IMR-90 (cell line): ENCODE measurements around the gene EDNRB. TPM values are rescaled to one million over a fixed set of nuclear protein-coding genes. Genes with fewer than 3 reads are reported as not detected.

Experiments
- ATAC-seq: fragments of 200-7000 bp; cut with Tn5 transposase; 2 replicates; pipeline ENCODE4 v1.9.1; 2020; ENCODE audit warnings: low read depth, mild to moderate bottlenecking, moderate library complexity
- BruUV-seq: library from RNA; stranded (reverse); fragments of 400-500 nt; replicated peaks from 2 replicates; lab custom pipeline; 2021; lab: Mats Ljungman, UMichigan
- CTCF ChIA-PET: fragments of 300-600 bp; formaldehyde crosslinking; extraction: SDS; loops from one replicate; lab custom pipeline; 2021; ENCODE audit warnings: antibody characterized with exemption; lab: Yijun Ruan, JAX
- POLR2A ChIA-PET: fragments of 300-600 bp; sonication (Branson Sonifier 250); formaldehyde crosslinking; loops from one replicate; lab custom pipeline; 2022; ENCODE audit warnings: antibody characterized with exemption; ENCODE audit not compliant: unreplicated experiment; lab: Charles Lee
- DNase-seq: peaks from one replicate; pipeline ENCODE4 v3.0.0; 2013
- H2AFZ ChIP-seq: replicated peaks from 2 replicates; pipeline ENCODE3; 2013; ENCODE audit warnings: low read length, mild to moderate bottlenecking; ENCODE audit not compliant: poor library complexity
- H2AK5ac ChIP-seq: 2 replicates; pipeline ENCODE4 v1.6.1; 2013; ENCODE audit warnings: low read depth, low read length, inconsistent platforms
- H2AK9ac ChIP-seq: replicated peaks from 2 replicates; pipeline ENCODE3; 2013; ENCODE audit warnings: mild to moderate bottlenecking, low read depth, low read length, moderate library complexity; ENCODE audit not compliant: poor library complexity
- H2BK120ac ChIP-seq: 2 replicates; pipeline ENCODE4 v1.6.1; 2013; ENCODE audit warnings: low read depth, low read length, inconsistent platforms
- H2BK15ac ChIP-seq: 3 replicates; pipeline ENCODE4 v1.6.1; 2013; ENCODE audit warnings: low read depth, low read length, inconsistent platforms
- H2BK20ac ChIP-seq: 2 replicates; pipeline ENCODE4 v1.6.1; 2013; ENCODE audit warnings: low read depth, mild to moderate bottlenecking, inconsistent platforms, low read length, moderate library complexity
- H2BK5ac ChIP-seq: 2 replicates; pipeline ENCODE4 v1.6.1; 2013; ENCODE audit warnings: mild to moderate bottlenecking, low read depth, low read length, inconsistent platforms; ENCODE audit not compliant: poor library complexity, severe bottlenecking
- H3K14ac ChIP-seq: replicated peaks from 2 replicates; pipeline ENCODE4 v1.6.1; 2013; ENCODE audit warnings: low read depth, low read length, inconsistent platforms
- H3K18ac ChIP-seq: 2 replicates; pipeline ENCODE4 v1.6.1; 2013; ENCODE audit warnings: low read depth, low read length, control low read depth
- H3K23ac ChIP-seq: 2 replicates; pipeline ENCODE4 v1.6.1; 2013; ENCODE audit warnings: low read depth, low read length, inconsistent platforms
- H3K27ac ChIP-seq: 2 replicates; pipeline ENCODE4 v1.5.1; 2013; ENCODE audit warnings: mild to moderate bottlenecking, control low read depth, low read length; ENCODE audit not compliant: insufficient read depth
- H3K27me3 ChIP-seq: 2 replicates; pipeline ENCODE4 v1.6.1; 2013; ENCODE audit warnings: low read length; ENCODE audit not compliant: control insufficient read depth, insufficient read depth
- H3K36me3 ChIP-seq: 2 replicates; pipeline ENCODE4 v1.6.1; 2013; ENCODE audit warnings: low read length, mixed read lengths; ENCODE audit not compliant: control insufficient read depth, insufficient read depth
- H3K4ac ChIP-seq: 2 replicates; pipeline ENCODE4 v1.6.1; 2013; ENCODE audit warnings: low read depth, low read length, inconsistent platforms
- H3K4me1 ChIP-seq: 2 replicates; pipeline ENCODE4 v1.6.1; 2013; ENCODE audit warnings: low read length, mixed read lengths; ENCODE audit not compliant: control insufficient read depth, insufficient read depth
- H3K4me2 ChIP-seq: 2 replicates; pipeline ENCODE4 v1.6.1; 2013; ENCODE audit warnings: low read depth, mild to moderate bottlenecking, control low read depth, low read length, moderate library complexity
- H3K4me3 ChIP-seq: 2 replicates; pipeline ENCODE4 v1.5.1; 2013; ENCODE audit warnings: low read depth, mild to moderate bottlenecking, control low read depth, low read length, moderate library complexity; ENCODE audit not compliant: insufficient read depth
- H3K56ac ChIP-seq: 2 replicates; pipeline ENCODE4 v1.6.1; 2013; ENCODE audit warnings: low read length, inconsistent platforms; ENCODE audit not compliant: insufficient read depth; ENCODE audit errors: extremely low read depth
- H3K79me1 ChIP-seq, 2 experiments: 2 replicates each; pipeline ENCODE4 v1.6.1; 2013; ENCODE audit warnings: low read length in 2 of 2, inconsistent platforms in 1 of 2, low read depth in 1 of 2
- H3K9ac ChIP-seq: 2 replicates; pipeline ENCODE4 v1.6.1; 2013; ENCODE audit warnings: low read depth, low read length, control low read depth
- H3K9me1 ChIP-seq: 2 replicates; pipeline ENCODE4 v1.6.1; 2013; ENCODE audit warnings: low read length, inconsistent platforms; ENCODE audit not compliant: insufficient read depth
- H3K9me3 ChIP-seq: 2 replicates; pipeline ENCODE4 v1.6.1; 2013; ENCODE audit warnings: low read length; ENCODE audit not compliant: control insufficient read depth, insufficient read depth
- H4K20me1 ChIP-seq: 2 replicates; pipeline ENCODE4 v1.6.1; 2013; ENCODE audit warnings: low read length, inconsistent platforms; ENCODE audit not compliant: insufficient read depth
- H4K5ac ChIP-seq: 2 replicates; pipeline ENCODE4 v1.6.1; 2013; ENCODE audit warnings: mild to moderate bottlenecking, low read depth, low read length, control low read depth
- H4K8ac ChIP-seq, 2 experiments: 2 replicates each; pipeline ENCODE4 v1.6.1; 2013; ENCODE audit warnings: low read depth in 2 of 2, low read length in 2 of 2, control low read depth in 1 of 2, inconsistent platforms in 1 of 2
- H4K91ac ChIP-seq: 2 replicates; pipeline ENCODE4 v1.6.1; 2013; ENCODE audit warnings: low read depth, low read length, inconsistent platforms; ENCODE audit not compliant: insufficient read depth
- BHLHE40 ChIP-seq: fragments of 150-350 bp; IDR thresholded peaks from 2 replicates; pipeline ENCODE4 v1.6.1; 2016; ENCODE audit warnings: mild to moderate bottlenecking, low read depth, low read length
- ELK1 ChIP-seq: fragments of 150-350 bp; IDR thresholded peaks from 2 replicates; pipeline ENCODE4 v1.6.1; 2016; ENCODE audit warnings: low read depth, mild to moderate bottlenecking, low read length, moderate library complexity, borderline replicate concordance
- FOS ChIP-seq: fragments of 150-350 bp; IDR thresholded peaks from 2 replicates; pipeline ENCODE4 v1.6.1; 2016; ENCODE audit warnings: low read depth, low read length
- MAZ ChIP-seq: IDR thresholded peaks from 2 replicates; pipeline ENCODE4 v1.6.1; 2012; ENCODE audit warnings: low read depth, mild to moderate bottlenecking, low read length, improper control_type of control experiment, moderate library complexity, borderline replicate concordance
- RCOR1 ChIP-seq: IDR thresholded peaks from 2 replicates; pipeline ENCODE4 v1.6.1; 2012; ENCODE audit warnings: mild to moderate bottlenecking, low read length, improper control_type of control experiment; ENCODE audit not compliant: insufficient replicate concordance
- RFX5 ChIP-seq: IDR thresholded peaks from 2 replicates; pipeline ENCODE4 v1.8.0; 2012; ENCODE audit warnings: low read depth, mild to moderate bottlenecking, low read length, moderate library complexity
- WGBS, 2 experiments: methylation state at CpG; one replicate each; pipeline versions ENCODE4 v1.1.5 to v1.1.7; 2013; ENCODE audit warnings: missing lambda C conversion rate in 2 of 2; ENCODE audit not compliant: insufficient read length in 1 of 2; ENCODE audit errors: extremely low coverage in 2 of 2; 5-methylcytosine and 5-hydroxymethylcytosine counted together
- dilution Hi-C: fragments of 300-500 bp; cut with HindIII; formaldehyde crosslinking; loops from one replicate; pipeline ENCODE4 v1.14.3; 2018; ENCODE audit warnings: low sequenced_read_pairs; ENCODE audit not compliant: unreplicated experiment
- in situ Hi-C: fragments of 300-500 bp; cut with MboI; formaldehyde crosslinking; loops from 3 replicates; pipeline ENCODE4 v1.14.3; 2019; ENCODE audit warnings: low sequenced_read_pairs, inconsistent platforms, mixed read lengths
- intact Hi-C: fragments of 100-400 bp; cut with micrococcal nuclease; formaldehyde crosslinking; loops from 2 replicates; pipeline ENCODE4 v1.10.0; 2022
- polyA plus RNA-seq, 3 experiments: library from polyadenylated mRNA; depleted of rRNA; stranded (reverse); fragments of >200 nt; gene quantifications; 2 replicates each; pipeline ENCODE4 v1.2.3, GENCODE V29; 2012; ENCODE audit warnings: low replicate concordance in 1 of 3
- total RNA-seq: library from RNA; depleted of rRNA; stranded (reverse); fragments of >200 nt; gene quantifications from 2 replicates; pipeline ENCODE4 v1.2.3, GENCODE V29; 2012
- TF ChIP-seq, protein P1 (sequence below): conservative IDR thresholded peaks from 2 replicates; pipeline ENCODE4 v1.5.1; 2012; ENCODE audit warnings: mild to moderate bottlenecking, low read depth, low read length, improper control_type of control experiment

The EDNRB gene
- total and polyA plus RNA-seq, 2 of the 4 experiments (the other 2 are of a cell fraction), result under 0.01 to 0.09 TPM

DNA sequence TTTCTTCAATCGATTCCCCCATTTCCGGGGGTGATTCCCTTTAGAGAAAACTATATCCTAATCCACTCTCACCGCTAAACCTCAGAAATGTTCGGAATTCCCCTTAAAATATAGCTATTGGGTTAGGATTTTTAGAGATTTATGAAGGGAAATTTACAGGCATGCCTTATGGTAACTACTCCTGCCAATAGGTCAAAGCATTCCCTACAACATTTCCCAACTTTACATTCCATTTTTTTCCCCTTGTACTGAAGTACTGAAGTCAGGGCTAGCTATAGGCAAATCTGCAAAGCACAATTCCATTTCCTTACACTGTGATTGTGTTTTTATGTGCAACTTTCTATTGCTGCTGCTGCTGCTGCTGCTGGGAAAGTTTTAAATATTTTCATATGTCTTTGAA lies 2.1 kb downstream of the EDNRB start:
- H3K4me3 ChIP-seq, result peak overlapping the region; percentile 35
- no peak overlapping the region for H4K5ac ChIP-seq
- no peak overlapping the region for H3K4ac ChIP-seq
- TF ChIP-seq, protein P1, sequence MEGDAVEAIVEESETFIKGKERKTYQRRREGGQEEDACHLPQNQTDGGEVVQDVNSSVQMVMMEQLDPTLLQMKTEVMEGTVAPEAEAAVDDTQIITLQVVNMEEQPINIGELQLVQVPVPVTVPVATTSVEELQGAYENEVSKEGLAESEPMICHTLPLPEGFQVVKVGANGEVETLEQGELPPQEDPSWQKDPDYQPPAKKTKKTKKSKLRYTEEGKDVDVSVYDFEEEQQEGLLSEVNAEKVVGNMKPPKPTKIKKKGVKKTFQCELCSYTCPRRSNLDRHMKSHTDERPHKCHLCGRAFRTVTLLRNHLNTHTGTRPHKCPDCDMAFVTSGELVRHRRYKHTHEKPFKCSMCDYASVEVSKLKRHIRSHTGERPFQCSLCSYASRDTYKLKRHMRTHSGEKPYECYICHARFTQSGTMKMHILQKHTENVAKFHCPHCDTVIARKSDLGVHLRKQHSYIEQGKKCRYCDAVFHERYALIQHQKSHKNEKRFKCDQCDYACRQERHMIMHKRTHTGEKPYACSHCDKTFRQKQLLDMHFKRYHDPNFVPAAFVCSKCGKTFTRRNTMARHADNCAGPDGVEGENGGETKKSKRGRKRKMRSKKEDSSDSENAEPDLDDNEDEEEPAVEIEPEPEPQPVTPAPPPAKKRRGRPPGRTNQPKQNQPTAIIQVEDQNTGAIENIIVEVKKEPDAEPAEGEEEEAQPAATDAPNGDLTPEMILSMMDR, result no peak
- TF ChIP-seq MAZ (no peak), BHLHE40 (no peak), ELK1 (no peak), RFX5 (no peak), FOS (no peak), RCOR1 (no peak)
- H2BK20ac ChIP-seq, result no peak overlapping the region
- H3K9me3 ChIP-seq, result no peaks in the 10 kb centered on the region
- POLR2A ChIA-PET, result interaction anchor here (0.5 kb wide), 1 partner anchor 64 kb away, joined by 16 read pairs; no protein-coding TSS in a partner anchor
- no peak overlapping the region for H2BK120ac ChIP-seq
- H3K27ac ChIP-seq, result no peak overlapping the region
- H4K20me1 ChIP-seq, result no peaks in the 10 kb centered on the region
- dilution Hi-C loops (no loop called here), intact Hi-C loops (loop anchor here (5.0 kb wide), 2 partner anchors 54 to 129 kb away; no protein-coding TSS in a partner anchor), in situ Hi-C loops (no loop called here)
- no peak overlapping the region for H4K8ac ChIP-seq
- H2AFZ ChIP-seq, result no peak overlapping the region
- no peak overlapping the region for H2AK9ac ChIP-seq
- no TSS peak for BruUV-seq
- ATAC-seq, result no peak
- no peak overlapping the region for H3K14ac ChIP-seq
- no peaks in the 10 kb centered on the region for H3K27me3 ChIP-seq
- H3K4me2 ChIP-seq, result peak overlapping the region; percentile 61
- H2AK5ac ChIP-seq, result no peak overlapping the region
- H2BK5ac ChIP-seq, result no peak overlapping the region
- H3K9me1 ChIP-seq, result 0 out of 2 replicates have a peak, but pooled peaks cover 3% of the 10 kb centered on the region
- H3K79me1 ChIP-seq, result no peaks in the 10 kb centered on the region; a peak in 1 of 4 replicates
- no peak for DNase-seq
- peak overlapping the region; percentile 23; the same call in 1 of the 2 replicates for H3K9ac ChIP-seq
- no peak overlapping the region for H4K91ac ChIP-seq
- H3K36me3 ChIP-seq, result no peaks in the 10 kb centered on the region; the same call in 1 of the 2 replicates
- no CpG with 5 or more reads among the region's 4 CpGs for WGBS, 2 experiments
- no peak overlapping the region for H3K23ac ChIP-seq
- H2BK15ac ChIP-seq, result no peak overlapping the region
- H3K18ac ChIP-seq, result no peak overlapping the region
- CTCF ChIA-PET, result no interaction called here
- no peak overlapping the region for H3K56ac ChIP-seq
- H3K4me1 ChIP-seq, result no peaks in the 10 kb centered on the region; the same call in 1 of the 2 replicates
